G401.6 (cell line): ENCODE data around the gene MATN1.
"Not testable (repeated sequence)": the region's sequence is repeated elsewhere in the genome, so short reads cannot be mapped to it uniquely, and the experiment has no call there.

Experiments used
- FAIRE-seq: peaks from 2 replicates; lab custom pipeline; 2012; peaks lifted over from hg19 to GRCh38; lab: Jason Lieb, UNC

Gene MATN1

DNA sequence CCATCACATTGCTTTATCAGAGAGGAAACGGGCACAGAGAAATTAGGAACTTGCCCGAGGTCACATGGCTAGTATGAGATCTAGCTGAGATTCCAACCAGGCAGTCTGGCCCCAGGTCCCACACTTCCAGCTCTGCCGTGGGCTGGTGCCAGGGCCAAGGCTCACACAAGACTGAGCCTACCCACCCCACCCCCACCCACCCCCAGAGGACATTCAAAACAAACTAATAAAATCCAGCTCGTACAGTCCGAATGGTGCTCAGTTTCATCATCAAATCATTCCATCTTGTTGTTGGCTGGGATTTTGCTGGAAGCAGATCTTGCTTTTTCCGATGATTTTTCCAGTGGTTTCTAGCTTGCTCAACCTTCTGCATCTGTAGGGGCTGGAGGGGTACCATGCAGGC is 27.9 kb downstream of the MATN1 start:
- FAIRE-seq: no peak

DNA sequence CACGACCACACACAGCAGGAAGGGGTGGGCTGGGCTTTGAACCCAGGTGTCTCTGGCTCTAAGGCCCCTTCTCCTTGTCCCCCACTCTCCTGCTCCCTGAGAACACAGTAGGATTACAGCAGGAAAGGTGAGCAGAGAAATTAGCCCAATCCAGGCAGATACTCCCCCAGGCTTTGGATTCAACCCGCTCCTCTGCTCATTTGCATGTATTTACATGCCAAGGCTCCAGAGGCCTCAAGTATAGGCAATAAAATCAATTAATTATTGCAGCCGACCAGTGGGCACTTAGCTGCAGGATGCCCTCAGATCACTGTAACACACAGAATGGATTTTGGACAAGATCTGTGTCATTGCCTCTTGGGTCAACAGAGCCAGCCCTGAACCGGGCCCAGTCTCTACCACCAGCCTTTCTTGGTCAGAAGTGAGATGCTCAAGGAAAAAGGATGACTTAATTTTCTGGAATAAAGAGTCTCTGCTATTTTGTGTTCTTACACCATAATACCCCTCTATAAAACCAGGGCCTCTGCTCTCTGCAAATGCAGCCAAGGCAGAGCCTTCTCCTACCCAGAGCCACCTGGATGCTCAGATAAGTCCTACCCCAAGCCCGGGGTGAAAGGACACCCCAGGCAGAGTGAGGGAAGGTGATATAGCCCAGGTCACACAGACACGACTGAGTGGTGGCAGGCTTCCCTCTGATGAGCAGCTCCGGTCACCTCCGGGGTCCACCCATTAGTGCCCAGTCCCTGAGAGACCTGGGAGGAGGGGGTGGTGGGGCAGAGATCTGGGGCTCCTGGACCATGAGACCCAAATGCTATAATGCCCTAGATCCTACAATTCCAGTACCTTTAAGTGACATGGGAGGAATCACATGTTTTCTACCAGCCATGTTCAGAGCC is 28.9 kb downstream of the MATN1 start:
- FAIRE-seq: no peak

GRCh38 chr1:30693822-30694221 is 29.6 kb downstream of the MATN1 start:
- no peak for FAIRE-seq

GRCh38 chr1:30693366-30693765 is 30.0 kb downstream of the MATN1 start:
- no peak for FAIRE-seq

GRCh38 chr1:30692948-30693301 is 30.5 kb downstream of the MATN1 start:
- FAIRE-seq: no peak

GRCh38 chr1:30692201-30692947 is 31.0 kb downstream of the MATN1 start:
- FAIRE-seq: no peak

GRCh38 chr1:30691480-30691879 is 31.9 kb downstream of the MATN1 start:
- no peak for FAIRE-seq

GRCh38 chr1:30689901-30690645 is 33.3 kb downstream of the MATN1 start:
- no peak for FAIRE-seq

- no peak for FAIRE-seq
These were observed 34.2 kb downstream of the MATN1 start for GRCh38 chr1:30688920-30689794.

DNA sequence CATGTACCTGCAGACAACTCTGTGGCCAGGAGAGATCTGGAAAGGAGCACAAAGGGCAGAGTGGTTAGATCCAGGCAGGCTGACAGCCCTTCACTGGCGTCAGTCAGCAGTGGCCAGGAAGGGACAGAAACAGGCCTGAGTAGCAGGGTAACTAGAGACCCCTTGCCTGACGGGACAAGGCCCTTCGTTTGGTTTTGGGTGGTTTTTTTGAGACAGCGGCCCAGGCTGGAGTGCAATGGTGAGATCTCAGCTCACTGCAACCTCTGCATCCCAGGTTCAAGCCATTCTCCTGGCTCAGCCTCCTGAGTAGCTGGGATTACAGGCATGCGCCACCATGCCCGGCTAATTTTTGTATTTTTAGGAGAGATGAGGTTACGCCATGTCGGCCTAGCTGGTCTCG is 34.9 kb downstream of the MATN1 start:
- not testable (repeated sequence) for FAIRE-seq

- no peak for FAIRE-seq
These were observed 35.5 kb downstream of the MATN1 start for GRCh38 chr1:30687886-30688285.

- FAIRE-seq: no peak
These were observed 37.0 kb downstream of the MATN1 start for GRCh38 chr1:30686236-30686935.

GRCh38 chr1:30685796-30686165 is 37.6 kb downstream of the MATN1 start:
- FAIRE-seq: no peak

DNA sequence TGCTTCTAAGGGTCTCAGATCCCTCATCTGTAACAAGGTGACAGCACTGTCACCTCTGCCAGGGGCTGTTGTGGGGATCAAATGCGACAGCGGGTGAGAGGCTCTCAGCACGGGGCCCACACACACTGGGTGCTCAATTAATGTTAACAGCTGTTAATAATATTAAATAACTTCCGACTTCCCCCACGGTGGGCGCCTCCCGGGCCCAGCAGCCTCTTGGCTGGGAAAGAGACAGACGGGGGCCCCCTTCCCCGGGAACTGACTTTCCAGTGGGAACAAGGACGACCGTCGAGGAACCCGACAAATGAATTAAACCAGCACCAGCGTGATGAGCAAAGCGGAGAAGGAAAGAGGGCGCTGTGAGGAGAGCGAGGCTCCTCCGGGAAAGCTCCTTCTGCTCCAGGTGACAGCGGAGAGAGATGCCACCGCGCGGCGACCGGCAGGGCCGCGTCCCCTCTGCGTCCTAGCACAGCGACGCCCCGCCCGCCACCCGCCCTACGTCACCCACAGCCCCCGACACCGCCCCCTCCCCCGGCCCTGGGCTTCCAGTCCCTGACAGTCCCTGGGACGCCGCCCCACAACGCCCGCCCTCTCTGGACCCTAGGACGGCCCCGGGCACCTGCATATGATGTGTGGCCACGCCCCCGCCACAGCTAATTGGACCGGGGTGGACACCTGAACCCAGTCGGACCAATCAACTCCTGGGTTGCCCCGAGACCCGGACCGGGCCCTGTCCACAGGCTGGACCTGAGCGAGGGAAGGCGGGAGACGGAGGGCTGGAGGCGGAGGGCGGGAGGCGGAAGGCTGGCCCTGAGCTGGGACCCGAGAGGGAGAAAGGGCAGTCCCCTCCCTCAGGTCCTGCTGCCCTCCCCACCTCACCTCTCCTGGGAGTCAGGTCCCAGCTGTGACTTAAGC is 38.2 kb downstream of the MATN1 start:
- FAIRE-seq: no peak

DNA sequence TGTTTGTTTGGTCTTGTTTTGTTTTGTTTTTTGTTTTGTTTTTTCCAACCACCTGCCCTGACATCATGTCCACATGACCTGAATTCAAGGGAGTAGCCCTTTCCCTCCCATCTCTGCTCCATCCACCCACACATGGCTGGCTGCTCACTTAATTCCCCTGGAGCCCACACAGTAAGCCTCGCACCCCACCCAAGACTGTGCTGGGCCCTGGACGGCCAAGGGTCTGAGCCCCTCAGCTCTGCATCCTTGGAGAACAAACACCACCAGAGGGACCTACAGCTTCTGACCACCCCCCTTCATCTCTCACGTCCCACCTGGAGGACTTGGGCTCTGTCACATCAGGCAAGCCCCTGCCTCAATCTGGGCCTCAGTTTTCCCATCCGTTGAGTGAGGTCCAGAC is 39.1 kb downstream of the MATN1 start:
- FAIRE-seq: no peak

DNA sequence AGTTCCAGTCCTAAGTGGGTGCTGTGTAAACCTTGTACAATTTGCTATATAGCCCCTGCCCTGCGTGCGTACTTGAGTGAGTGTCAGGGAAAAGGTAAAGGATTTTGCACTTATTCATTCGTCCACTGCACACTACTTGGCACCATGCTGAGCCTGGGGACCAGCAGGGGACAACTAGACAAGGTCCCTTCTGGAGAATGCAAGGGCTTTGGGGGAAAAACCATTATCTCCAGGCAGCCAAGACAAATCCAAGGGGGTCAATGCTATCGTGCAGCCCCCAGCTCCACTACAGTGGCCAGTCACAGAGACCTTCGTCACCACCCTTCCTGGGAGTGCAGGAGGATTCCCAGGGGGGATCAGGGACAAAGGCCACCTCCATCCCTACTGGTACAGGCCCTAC is 39.7 kb downstream of the MATN1 start:
- FAIRE-seq: no peak

- no peak for FAIRE-seq
These were observed 40.7 kb downstream of the MATN1 start for GRCh38 chr1:30682396-30683275.

- FAIRE-seq: no peak
These were observed 41.6 kb downstream of the MATN1 start for GRCh38 chr1:30681782-30682181.

GRCh38 chr1:30680879-30681278 is 42.5 kb downstream of the MATN1 start:
- no peak for FAIRE-seq
